Islet precursor cell (in vitro differentiated cells): ENCODE data around the gene TRAPPC2L.
"Not testable (repeated sequence)": the region's sequence is repeated elsewhere in the genome, so short reads cannot be mapped to it uniquely, and the experiment has no call there.

Experiments used
- DNase-seq: peaks from one replicate; pipeline ENCODE4 v3.0.0-alpha.2; 2018

TRAPPC2L gene

DNA sequence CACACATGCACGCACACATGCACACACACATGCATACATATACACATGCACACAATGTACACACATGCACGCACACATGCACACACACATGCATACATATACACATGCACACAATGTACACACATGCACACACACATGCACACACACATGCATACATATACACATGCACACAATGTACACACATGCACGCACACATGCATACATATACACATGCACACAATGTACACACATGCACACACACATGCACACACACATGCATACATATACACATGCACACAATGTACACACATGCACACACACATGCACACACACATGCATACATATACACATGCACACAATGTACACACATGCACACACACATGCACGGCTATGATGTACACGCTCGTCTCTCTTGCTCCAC is 37.3 kb downstream of the TRAPPC2L start:
- DNase-seq = not testable (repeated sequence)

DNA sequence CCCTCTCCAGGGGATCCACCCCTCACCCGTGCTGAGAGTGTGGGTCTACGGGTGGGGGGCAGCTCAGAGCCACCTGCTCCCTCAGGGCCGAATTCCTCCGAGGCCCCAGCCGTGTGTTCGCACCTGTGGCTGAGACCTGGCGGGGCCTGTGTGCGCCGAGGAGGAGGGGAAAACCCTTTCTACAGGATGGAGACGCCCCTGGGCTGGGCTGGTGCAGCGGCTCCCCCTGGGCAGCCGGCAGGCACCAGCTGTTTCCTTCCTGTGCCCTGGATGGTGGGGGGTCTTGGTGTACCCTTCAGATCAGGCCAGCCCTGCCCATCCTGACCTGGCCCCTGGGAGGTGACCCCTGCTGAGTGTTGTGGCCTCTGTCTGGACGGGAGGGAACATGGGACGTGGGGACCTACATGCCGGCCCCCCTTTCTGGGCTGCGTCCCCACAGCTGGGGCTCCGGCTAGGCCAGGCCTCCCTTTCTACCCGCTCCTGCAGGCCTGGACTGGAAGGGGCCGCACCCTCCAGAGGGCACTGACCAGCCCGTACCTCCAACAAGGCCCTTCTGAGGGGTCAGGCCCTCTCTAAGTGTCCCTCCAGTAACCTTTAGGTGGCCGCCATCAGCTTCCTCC is 37.9 kb downstream of the TRAPPC2L start:
- no peak for DNase-seq

DNA sequence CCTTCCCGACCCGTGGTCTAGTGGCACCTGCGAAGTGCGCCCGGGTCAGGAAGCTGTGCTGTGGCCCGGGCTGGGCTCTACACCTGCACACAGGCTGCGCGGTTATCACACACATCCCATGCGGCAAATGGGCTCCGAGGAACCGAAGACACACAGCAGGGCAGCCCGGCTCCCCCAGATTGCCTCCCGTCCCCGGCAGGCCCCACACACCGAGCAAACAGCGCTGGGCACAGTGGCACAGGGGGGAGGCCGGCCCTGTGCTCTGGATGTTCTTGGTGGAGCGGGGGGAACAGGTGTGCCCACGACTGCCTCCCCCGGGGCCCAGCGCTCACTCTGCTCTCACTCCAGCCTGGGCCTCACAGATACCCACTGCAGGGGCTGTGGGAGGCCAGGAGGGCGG is 38.4 kb downstream of the TRAPPC2L start:
- no peak for DNase-seq

DNA sequence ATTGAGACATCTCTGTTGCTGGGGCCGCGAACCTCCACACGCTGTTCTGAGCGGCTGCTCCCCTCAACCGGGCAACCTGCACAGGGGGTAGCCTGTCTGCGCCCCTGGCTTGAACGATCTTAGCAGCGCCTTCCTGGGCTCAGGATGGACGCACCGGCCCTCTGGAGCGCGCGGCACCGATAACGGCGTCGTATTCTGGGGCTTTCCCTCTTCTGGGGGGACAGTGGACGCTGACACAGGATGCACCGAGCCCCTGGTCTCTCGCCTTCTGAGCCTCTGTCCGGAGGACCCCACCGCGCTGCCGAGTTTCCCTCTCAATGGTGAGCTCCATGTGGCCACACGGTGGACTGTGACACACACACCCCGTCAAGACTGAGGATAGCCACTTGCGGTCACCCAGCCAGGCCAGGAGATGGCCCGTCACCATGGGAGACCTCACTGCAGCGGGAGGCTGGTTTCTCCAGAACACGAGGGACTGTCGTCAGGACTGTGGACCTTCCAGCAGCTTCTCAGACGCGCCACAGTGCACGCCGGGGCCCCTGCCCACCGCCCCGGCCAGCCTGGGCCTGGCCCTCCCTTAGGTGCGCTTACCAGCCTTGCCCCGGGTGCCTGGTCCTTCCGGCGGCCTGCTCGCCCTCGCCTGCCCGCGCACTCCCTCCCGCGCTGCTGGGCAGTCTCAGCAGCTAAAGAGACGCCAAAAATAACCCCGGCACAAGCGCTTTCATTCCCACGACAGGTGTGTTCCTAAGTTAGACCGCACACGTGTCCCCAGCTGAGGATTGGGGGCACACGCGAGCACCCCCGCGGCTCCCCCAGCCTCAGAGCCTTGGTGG is 39.5 kb downstream of the TRAPPC2L start:
- no peak for DNase-seq

DNA sequence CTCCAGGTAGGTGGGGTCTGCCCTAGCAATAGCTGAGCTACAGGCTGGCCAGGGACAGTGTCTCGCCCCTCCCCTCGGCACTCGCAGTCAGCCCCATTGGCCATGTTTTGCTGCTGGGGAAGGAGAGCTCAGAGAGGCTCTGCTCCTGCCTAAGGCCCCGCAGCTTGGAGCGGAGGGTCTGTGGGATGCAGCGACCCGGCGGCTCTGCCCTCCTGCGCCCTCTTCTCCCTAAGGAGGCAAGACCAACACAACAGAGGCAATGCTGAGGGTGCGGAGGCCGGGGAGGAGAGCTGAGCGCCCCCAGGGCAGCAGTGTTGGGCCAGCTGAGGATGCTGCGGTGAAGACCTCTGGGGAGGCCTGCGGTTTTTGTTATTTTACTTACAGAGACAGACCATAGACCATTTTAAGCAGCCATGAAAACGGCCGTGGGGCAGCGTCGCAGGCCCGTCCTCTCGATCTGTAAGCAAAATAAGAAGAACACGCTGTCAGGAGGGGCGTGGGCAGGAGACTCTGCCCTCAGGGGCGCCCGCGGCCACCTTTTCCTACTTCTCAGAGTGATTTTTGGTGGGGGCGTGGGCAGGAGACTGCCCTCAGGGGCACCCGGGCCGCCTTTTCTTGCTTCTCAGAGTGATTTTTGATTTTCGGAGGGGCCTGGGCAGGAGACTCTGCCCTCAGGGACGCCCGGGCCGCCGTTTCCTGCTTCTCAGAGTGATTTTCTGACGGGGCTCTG is 40.9 kb downstream of the TRAPPC2L start:
- no peak for DNase-seq

DNA sequence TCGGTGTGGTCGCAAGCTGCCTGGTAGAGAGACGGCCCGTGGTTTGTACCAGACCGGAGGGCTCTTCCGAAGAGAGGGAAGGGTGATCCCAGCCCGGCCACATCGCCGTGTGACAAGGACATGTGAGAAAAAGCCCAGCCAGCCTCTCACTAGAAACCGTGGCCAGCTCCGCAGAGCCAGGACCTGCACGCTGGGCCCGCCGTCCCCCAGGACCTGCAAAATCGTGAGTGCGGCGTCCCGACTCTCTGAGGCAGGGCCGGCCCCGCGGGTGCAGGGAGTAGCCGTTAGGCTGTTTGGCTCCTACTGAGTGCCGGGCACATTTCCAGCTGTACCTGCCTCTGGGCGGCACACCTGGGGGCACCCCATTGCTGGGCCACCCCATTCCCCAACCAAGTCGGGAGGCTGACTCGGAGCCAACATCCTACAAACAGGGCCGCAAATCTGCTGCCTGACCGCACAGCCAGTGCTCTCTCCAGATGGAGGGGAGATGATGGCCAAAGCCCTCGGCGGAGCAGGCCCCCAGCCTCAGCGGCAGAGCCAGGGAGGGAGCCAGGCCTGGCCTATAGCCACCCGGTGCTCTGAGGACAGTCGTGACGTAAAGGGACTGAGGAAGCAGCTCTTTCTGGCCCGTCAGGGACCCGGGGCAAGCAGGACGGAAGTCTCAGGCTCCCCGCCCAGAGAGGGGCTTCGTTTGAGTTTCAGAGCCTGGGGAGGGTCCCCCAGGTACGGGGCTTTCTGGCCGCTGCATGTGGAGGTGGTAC is 43.2 kb downstream of the TRAPPC2L start:
- DNase-seq = no peak

DNA sequence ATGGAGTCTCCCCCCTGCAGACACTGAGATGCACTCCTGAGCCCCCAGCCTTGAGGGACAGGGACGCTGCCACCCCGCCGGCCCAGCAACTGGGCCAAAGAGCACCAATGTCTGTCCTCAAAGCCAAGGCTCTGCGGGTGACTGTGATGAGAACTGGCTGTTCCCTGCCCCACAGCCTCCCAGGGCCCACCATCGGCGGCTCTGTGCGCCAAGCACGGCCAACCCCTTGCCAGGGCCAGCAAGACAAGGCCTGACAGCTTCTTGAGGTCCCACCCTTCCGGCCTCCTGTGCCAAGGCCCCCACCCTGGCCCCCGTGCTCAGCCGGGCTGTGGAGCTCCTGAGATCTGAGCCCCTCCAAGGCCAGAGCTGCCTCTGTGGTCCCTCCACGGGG is 43.7 kb downstream of the TRAPPC2L start:
- DNase-seq = no peak

DNA sequence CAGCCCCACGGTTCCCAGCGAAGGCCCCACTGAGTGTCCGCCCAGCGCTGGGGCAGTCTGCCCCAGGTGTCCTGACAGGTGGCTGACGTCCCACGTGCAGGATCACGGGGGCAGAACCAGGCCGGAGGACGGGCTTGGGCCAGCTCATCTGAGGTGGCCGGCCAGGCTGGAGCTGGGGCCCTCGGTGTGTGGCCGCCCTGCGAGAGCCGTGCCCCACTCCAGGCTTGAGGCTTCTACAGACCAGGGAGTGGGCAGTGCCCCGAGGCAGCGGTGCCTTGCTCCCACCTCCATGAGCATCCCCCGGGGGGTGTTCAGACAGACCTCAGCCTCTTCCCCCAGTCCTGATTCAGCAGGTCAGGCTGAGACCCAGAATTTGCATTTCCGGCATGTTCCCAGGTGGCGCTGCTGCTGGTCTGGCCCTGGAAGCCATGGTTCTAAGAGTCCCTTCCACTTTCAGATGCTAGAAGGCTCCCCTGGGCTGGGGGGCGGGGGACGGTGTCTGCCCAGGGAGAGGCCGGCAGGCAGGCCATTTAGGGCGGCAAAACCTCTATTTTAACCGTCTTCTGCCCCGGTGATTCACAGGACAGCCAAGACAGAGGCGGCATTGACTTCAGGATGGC is 44.9 kb downstream of the TRAPPC2L start:
- DNase-seq = no peak

DNA sequence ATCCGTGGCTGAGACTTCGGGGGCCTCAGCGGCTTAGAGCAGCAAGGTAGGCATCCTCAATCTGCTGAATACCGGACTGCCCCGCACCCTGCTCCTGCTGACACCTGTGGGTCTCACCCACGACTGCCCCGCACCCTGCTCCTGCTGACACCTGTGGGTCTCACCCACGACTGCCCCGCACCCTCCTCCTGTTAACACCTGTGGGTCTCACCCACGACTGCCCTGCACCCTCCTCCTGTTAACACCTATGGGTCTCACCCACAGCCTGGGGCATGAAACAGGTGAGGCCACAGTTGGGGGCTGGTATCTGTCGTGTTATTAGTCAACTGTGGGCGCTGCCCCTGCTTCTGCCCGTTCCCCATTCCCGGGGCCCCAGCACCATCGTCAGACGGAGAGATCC is 45.8 kb downstream of the TRAPPC2L start:
- DNase-seq = no peak

DNA sequence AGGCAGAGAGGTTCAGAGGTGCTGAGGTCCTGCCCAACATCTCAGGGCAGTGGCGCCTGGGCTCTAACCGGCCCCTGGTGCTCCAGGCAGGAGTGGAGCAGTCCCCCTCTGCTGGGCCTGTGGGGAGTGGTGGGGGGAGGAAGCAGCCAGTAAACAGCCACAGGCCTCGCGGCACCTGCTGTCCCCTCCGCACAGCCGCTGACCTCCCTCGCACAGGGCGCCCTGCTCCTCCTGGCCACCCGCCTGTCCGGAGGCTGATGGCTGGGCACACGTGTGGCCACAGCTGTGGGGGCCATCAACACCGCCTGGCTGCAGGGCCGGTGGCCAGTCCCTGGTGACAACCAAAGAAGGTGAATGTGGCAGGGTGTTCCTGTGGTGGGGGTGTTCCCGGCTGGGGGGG is 46.3 kb downstream of the TRAPPC2L start:
- no peak for DNase-seq

DNA sequence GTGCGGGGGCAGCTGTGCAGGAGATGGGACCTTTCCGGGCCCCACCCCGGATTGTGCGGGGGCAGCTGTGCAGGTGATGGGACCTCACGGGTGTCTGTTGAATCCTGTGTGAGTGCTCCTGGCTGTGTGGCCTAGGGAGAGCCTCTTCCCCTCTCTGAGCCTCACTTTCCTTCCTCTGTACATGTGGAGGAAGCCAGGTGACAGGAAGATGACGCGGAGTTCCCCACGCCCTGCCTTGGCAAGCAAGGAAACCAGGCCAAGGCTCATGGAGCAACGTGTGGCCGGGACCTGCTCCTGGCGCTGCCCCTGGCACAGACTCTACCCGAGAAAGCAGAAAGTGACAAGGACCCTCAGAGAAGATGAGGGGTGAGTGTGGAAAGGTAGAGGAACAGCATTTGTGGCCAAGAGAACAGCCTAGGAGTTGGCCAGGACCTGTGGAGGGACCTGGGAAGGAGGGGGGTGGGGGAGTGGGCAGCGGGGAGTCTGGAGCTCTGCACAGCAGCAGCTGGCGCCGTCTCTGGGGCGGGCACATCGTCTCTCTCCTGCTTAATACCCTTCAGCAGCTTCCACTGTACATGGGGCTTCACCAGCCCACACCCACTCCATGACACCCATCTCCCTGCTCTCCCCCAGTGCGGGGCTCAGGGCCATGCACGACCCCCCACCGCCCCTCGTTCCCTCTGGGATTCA is 47.9 kb downstream of the TRAPPC2L start:
- no peak for DNase-seq

DNA sequence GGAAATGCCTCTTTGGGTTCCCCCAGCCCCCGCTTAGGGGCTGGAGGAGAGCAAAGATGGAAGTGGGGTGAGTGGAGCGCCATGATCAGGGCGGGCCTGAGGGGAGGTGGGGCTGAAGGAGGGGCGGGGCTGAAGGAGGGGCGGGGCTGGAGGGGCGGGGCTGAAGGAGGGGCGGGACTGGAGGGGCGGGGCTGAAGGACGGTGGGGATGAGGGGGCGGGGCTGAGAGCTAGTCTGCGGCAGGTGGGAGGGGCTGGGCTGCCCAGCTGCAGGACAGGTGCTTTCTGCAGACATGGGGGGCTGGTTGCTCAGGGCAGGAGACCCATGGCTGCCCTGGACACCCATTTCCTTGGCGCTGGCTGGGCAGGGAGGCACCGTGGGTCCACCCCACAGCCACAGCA is 48.6 kb downstream of the TRAPPC2L start:
- no peak for DNase-seq

DNA sequence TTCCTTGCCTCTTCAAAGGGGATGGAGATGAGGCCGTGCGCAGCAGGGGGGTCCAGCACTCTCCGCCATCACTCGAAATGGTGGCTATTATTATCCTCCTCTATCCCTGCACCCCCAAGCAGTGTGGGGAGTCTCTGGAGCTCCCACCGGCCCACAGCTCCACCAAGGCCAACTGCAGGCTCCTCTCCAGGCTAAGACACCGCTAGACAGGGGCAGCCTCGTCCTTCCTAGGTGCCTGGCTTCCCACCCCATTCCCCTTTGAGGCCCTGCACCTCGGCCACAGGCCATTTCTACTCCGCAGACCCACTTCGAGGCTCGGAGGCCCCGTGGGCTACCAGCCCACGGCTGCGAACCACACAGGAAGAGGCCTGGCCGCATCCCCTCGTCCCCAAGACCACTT is 49.1 kb downstream of the TRAPPC2L start:
- no peak for DNase-seq

DNA sequence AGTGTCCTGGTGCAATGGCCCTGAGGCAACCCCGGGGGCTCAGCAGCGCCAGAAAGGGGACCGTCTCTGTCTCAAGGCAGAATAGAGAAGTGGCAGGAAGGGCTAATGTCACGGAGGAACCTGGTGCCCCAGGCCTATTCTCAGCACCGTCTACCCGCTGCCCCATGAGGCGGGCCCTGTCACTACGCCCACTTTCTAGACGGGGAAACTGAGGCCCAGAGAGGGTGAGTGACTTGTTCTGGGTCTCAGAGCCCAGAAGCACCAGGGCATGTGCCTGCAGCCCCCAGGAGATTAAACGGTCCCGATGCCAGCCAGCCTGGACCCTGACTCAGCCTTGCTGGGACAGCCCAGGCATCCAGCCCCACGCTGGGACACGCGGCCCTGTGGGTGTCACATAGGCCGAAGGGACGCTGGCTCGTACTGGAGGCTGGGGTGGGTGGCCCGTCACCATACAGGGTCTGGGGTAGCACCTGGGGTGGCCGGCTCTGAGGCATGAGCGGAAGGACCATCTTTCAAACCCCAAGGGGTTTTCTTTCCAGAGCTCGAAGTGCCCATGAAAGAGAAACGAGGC is 49.7 kb downstream of the TRAPPC2L start:
- no peak for DNase-seq

DNA sequence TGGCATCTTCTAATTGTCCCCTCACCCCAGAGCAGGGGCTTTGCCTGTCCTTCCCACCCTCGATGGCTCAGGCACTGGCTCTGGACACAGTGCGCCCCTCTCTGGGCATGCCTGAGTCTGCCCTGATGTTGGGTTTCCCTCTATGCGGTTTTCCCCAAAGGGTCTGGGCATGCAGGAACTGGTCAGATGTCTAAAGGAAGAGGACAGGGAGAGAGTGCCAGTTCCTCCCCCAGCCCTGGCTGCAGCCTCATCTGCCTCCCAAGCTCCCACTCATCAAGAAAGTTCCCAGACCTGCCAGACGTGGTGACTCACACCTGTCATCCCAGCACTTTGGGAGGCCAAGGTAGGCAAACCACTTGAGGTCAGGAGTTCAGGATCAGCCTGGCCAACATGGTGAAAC is 50.8 kb downstream of the TRAPPC2L start:
- peak; percentile 85 for DNase-seq

DNA sequence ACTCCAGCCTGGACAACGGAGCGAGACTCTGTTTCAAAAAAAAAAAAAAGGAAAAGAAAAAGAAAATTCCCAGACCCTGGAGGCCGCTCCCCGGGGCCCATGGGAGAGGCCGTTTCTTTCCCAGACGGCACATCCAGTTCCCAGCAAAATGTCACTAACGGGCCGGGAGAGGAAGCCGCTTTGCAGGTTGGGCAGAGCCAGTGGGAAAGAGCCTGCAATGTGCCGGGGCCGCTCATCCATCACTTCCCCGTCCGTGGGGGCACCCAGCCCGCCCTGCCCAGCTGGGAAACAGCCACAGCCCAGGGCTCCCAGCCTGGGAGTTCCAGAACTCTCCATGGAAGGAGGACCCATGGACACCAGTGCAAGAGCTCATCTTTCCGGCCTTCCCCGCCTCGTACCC is 51.4 kb downstream of the TRAPPC2L start:
- no peak for DNase-seq

DNA sequence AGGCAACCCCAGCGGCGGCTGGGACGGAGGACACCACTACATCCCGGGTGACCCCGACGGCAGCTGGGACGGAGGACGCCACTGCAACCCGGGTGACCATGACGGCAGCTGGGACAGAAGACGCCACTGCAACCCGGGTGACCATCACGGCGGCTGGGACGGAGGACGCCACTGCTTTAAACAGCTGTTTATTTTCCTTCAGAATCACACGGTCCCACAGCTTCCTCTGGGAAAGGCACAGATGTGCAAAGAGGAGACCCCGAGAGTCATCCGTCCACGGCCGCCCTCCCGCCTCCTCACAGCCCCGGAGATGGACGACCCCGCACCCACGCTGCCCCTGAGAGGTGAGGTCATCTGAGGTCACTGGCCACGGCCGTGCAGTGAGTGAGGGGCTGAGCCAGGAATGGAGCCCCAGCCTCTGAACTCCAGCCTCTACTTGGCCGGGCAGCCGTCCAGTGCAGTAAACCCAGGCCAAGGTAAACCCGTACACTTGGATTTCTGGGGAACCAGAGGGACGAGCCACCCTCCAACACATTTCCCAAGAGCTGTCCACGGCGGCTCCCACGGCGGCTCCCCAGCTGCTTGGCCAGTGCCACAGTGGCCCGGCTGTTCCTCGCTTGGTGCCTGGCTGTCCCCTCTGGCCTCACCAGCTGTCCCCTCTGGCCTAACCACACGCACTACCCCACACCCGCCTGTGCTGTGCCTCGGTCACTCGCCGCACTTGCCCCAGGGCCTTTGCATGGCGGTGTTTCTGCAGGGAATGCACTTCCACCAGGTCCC is 52.7 kb downstream of the TRAPPC2L start:
- no peak for DNase-seq

DNA sequence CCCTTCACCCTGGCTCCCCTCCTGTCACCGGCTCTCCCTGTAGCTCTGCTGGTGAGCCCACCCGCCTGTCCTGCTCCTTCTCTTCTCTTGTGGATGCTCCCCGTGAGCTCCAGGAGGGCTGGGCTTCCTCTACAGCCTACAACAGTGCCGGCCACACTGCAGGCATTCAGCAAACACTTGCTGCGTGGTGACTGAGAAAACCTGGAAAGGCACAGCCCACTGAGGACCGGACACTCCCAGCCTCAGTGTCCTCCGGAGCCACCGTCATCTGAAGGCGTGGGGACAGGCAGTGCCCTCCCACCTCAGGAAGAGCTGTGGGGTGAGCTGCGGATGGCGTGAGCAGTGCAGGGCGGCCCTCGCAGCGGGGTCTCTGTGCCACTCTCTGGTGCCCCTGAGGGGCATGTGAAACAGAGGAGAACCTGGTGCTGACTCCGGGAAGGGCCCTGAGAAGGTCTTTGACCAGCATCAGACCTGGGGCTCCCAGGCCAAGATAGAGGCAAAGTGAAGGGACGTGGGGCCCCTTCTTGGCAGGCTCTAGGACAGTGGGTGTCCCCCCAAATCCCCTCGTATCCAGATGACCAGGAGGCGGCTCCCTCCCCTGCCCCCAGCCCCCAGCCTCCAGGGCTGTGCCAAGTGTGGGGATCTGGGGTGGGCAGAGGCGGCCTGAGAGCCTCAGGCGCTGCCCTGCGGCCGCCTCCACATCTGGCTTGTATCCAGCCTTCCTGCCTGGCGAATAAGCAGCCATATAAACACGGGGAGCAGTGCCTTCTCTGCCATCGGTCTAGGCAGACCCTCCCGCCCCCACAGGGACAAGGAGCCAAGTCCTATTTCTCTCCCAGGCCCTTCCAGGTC is 53.6 kb downstream of the TRAPPC2L start:
- no peak for DNase-seq

DNA sequence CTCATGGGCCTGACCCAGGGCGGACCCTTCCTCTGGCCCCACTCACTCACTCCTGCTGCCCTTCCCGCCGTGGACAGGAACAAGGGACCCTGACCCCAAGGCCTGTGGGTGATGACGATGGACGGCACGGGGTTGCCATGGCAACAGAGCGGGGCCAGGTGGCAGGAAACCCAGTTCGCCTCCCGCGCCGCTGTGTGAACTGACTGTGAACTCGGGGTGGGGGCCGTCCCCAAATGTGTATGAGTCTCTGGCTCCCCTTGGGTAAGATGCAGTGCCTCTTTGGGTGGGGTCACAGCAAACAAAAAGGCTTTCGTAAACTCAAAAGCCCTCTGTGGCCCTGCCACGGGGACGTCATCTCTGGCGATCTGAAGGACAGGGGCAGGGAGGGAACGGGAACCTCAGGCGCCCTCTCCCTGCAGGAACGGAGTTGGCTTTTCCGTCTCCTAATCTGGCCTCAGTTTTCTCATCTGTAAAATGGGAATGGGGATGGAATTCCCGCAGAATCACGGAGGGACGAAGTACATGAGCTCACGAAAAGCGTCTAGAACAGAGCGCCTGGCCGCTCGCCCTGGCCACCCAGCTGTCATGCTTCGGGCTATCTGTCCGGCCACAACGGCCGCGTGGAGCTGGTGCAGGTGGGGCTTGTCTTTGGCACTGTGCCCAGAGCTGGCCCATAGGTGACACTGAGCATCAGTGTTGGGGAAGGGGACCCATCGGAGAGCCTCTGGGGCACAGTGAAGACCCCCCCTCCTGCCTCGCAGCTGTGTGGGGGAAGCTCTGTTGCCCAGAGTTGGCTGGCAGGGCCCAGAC is 54.4 kb downstream of the TRAPPC2L start:
- no peak for DNase-seq
